Stimulated activated CD8-positive, alpha-beta memory T cell treated with anti-CD3 and anti-CD28 coated beads, Interleukin-7, amount 100 ng/mL, for 24 hours (primary cell): ENCODE data around the gene FXYD2.
A peak's percentile ranks its signal among the peaks of the same experiment; 100 is the strongest.
"Not testable (repeated sequence)": the region's sequence is repeated elsewhere in the genome, so short reads cannot be mapped to it uniquely, and the experiment has no call there.

Experiments
- DNase-seq: peaks from one replicate; pipeline ENCODE4 v3.0.0-alpha.2; 2020; ENCODE audit warnings: low read depth

The FXYD2 gene

GRCh38 chr11:117820516-117820915 is 4.0 kb downstream of the FXYD2 start:
- no peak for DNase-seq

GRCh38 chr11:117820071-117820470 is 4.5 kb downstream of the FXYD2 start:
- no peak for DNase-seq

GRCh38 chr11:117819096-117820040 is 5.2 kb downstream of the FXYD2 start:
- no peak for DNase-seq

DNA sequence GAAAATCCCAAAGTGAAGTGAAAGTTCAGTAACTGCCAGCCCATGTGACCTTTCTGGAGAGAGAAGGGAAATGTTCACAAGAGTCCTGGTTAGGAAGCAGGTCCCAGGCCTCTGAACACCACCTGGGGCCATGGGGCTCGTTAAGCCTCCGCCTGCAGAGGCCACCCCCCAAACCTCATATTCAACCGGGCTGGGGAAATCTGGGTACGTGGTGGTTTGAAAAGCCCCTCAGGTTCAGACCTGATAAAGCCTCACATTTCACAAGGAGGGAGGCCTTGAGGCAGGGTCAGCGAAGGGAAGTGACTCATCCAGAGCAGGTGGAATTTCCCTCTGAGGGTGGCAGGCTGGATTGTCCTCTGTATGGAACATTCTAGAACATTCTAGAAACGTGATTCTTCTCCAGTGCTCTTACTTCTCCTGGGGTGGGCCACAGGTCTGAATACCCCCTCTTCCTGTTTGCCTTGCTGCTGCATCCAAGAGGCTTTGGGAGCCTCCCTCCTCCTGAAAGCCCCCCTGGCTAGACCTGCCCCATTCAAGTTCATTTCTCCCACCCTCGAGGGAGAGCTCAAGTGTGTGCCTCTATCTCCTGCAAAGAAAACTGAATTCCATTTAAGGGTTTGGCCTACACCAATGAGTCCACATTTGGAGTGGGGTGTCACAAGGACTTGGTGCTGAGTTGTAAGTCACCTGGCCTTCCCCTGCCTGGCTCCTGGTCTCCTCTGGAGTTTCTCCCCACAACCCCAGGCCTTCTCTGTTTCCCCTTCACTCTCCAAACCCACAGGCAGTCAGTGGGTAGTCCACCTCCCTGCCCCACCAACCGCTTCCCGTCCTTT is 6.3 kb downstream of the FXYD2 start:
- DNase-seq = no peak

DNA sequence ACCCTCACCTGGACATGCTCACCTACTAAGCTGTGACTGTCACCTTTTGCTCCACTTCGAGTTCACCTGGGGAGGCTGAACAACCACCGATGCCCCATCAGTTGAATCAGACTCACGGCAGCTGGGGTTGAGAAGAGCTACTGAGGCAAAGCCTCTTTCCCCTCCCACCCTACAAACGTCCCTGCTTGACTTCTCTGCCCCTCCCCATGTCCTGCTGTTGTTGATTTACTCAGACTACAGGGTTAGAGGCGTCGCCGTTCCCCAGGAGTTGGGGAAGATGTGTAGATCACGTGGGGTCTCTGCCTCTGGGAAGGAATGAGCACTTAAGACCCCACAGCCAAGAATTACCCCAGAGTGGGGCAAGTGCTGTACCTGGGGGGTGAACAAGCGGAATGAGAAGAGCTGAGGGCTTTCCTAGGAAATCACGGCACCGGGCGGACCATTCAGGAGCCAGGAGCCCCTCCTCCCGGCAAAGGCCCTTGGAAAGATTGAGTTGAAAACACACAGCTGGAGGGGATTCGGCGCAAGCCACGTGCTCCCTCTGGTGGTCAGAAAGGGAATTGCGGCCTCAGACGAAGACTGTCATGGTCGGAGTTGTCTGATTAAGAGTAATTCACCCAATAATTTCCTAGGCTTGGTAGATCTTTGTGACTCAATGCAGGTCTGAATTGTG is 7.0 kb downstream of the FXYD2 start:
- peak; percentile 87 for DNase-seq

DNA sequence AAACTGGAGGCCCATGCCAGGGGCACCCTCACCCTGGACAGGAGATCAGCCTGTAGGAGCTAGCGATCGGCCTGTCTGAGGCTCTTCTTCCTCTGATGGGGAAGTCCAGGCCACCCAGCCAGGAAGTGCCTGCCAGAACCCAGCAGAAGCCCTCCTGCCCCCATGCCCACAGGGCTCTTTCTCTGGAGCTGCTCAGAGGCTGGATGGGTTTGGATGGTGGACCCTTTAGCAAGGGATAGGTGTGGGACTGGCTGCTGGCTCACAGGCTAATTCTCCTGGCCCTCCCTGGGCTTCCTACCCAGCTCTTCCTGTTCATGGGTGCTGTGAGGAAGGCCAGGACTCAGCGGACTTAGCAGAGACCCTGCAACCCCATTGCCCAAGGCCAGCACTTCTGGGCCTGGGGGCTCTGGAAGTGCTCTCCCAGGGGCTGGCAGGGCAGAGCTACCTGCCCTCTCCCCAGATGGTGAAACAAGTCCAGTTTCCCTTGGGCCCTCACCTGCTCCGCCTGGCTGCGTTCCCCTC is 7.6 kb downstream of the FXYD2 start:
- no peak for DNase-seq

DNA sequence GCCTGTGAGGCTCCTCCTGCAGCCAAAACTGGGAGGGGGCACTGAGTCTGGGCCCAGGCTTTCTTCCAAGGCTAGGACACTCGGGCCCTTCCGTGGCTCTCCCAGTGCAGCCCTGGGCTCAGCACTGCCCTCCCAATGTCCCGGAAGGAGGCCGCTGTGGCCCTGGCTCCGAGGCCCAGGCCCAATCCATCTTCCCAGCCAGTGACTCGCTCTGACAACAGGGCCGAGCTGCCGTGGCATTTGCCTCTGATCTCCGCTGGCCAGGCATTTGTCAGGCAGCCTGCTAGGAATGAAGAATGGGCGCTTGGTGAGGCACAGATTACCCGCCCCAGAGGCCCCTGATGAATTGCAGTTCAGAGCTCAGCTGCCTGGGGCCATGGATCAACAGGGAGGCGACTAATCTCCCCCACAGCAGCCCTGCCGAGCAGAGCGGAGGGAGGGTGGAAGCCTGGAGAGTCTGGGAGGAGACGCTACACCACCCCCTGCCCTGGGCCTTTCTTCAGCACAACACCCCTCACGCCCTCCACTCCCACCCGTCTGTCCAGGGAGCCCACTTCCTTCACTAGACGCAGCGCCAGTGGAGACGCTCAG is 8.3 kb downstream of the FXYD2 start:
- no peak for DNase-seq

DNA sequence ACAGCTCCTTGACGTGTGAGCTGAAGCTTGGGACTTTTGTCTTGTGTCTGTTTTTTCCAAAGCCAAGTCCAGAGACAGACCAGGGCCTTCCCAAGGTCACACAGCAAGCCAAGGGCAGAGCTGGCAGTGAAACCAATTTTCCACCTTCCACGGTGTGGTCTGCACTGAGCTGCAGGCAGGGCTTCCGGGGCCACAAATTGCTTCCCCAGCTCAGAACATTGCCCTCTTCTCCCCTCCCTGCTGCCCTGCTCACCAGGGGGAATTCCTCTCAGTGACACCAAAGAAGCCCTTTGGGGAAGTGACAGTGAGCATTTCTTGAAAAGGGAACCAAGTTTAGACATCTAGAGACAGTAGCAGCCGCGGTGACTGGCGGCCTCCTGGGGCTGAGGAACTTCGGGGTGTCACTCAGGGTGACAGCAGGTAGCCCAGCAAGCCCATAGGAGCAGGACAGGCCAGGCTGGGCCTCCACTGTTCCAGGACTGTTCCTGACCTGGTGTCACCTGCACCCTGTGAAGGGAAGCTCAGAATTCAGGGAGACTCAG is 9.2 kb downstream of the FXYD2 start:
- DNase-seq = no peak

DNA sequence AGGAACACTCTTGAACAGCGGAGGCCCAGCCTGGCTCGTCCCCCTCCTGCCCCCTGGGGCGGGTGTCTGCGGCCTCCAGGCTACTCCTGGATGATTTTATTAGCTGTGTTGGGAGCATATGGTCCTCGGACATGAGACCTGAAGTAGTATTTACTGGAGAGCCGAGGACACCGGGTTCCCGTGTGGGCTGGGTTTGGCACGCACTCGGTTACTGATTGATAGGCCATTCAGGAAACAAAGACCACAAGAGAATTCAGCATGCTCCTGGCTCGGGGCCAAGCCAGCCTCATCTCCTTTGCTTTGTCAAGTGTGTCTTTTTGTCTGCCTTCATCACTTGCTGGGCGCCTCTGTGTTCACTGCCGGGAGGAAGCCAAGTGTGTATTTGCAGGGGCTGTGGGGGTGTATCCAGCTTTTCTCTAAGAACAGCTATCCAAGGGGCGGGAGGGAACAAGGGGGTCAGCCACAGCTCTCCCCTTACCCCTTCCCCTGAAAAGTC is 9.7 kb downstream of the FXYD2 start:
- DNase-seq = peak; percentile 56

DNA sequence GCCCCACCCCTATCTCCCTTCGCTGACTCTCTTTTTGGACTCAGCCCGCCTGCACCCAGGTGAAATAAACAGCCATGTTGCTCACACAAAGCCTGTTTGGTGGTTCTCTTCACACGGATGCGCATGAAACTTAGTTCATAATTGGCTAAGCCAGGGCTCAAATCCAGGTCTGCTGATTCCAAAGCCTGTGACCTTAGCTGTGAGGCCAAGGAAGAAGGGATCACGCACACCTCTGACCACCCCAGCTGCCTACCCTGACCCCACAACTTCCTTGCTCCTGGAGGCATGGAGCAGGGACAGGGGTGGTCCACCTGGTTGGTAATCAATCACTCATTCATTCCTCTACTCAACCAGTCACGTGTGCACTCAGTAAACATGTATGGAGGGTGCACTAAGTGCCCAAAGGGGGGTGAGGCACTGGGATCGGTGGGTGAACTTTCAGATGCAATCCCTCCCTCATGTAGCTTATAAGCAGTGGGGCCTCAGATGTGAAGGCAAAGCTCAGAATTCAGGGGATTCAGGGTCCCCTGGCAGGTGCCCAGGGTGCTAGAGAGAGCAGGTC is 10.3 kb downstream of the FXYD2 start:
- DNase-seq = no peak

DNA sequence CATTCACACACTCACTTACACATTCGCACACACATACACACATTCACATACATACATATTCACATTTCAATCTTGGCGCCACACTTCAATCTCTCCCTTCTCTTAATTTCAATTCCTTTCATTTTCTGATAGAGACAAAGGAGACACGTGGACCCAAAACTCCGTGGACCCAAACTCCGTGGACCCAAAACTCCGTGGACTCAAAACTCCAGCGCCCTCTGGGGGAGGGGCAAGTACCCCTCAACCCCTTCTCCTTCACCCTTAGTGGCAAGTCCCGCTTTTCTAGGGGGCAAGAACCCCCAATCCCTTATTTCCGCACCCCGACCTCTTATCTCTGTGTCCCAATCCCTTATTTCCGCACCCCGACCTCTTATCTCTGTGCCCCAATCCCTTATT is 14.5 kb downstream of the FXYD2 start:
- DNase-seq = not testable (repeated sequence)

DNA sequence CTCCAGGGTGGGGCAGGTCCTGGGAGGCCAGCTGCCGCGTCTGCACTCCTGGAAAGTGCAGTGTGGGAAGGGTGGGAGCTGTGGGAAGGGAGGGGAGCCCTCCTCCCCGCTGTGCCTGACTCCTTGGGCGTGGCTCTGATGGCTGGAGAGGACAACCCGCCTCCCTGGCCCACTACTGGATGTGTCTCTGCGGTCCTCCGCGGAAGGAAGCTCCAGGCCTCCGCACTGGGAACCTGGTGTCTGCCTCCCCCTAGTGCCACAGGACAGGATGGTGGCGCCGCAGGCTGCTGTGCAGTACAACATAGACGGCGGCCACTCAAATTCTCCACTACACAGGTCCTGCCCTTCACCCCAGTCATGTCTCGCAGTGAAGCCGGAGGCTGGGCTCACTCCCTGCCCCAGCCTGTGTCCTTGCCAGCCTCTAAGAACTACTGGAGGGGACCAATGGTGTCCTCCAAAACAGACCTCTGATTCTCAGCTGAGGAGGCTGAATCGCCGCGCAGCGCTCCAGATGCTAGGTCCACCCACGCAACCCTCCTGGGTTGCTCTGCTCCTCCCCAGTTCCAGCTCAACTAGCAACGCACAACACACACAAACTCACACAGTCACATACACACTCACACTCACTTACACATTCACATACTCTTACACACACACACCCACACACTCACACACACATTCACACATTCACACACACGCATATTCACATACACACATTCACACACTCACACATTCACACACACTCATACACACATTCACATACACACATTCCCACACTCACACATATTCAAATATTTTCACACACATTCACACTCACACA is 15.1 kb downstream of the FXYD2 start:
- DNase-seq = no peak

- DNase-seq = no peak
Observed at GRCh38 chr11:117808784-117809183, 15.8 kb downstream of the FXYD2 start.

GRCh38 chr11:117807482-117808327 is 16.8 kb downstream of the FXYD2 start:
- DNase-seq = peak; percentile 78

DNA sequence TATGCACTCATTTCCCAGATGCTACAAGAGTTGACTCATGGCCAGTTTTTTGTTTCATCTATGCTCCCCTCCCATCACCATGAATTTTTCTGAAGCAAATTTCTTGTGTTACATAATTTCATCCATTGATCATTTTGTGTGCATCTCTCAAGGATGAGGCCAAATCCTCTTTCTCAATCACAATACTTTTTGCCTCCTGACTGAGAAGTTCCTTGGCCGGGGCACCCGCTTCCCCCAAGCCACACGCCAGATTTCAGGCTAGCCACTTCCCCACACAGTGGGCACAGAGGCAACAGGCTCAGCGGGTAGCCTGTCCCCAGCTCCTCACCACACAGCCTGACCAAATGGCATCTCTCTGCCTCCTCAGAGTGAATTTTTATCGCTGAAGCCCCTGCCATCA is 17.7 kb downstream of the FXYD2 start:
- no peak for DNase-seq

- DNase-seq = no peak
Observed at GRCh38 chr11:117805045-117805444, 19.5 kb downstream of the FXYD2 start.

- DNase-seq = no peak
Observed at GRCh38 chr11:117803896-117804295, 20.6 kb downstream of the FXYD2 start.

DNA sequence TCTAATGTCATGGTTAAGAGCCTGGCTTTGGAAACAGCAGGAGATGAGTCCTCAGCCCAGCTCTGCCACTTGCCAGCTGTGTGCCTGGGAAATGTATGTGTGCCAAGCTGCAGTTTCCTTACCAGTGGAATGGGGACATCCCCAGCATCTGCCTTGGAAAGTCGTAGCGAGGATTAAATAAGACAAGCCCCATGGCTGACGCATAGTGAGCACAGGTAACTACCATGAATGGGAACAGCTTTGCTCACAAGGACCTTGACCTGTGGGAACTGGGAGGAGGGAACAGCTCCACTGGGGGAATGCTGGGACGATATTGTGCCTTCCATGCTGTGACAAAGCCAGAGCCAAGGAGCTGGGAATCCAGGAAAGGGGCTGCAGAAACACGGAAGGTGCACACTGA is 24.9 kb downstream of the FXYD2 start:
- no peak for DNase-seq

- DNase-seq = no peak
Observed at GRCh38 chr11:117796872-117797529, 27.5 kb downstream of the FXYD2 start, which contains the start of gene DSCAML1. DSCAML1 (minus strand) TSS chr11:117797216; CDS start chr11:117797079, 137 bp downstream.
